GM23338 (cell line): Measurements from ENCODE around the gene OCA2. TPM values are rescaled to one million over a fixed set of nuclear protein-coding genes. Genes with fewer than 3 reads are reported as not detected.

Experiments
- ATAC-seq: fragments of 200-7000 bp; cut with Tn5 transposase; 3 replicates; pipeline ENCODE4 v1.9.1; 2020
- DNase-seq: peaks from one replicate; pipeline ENCODE4 v3.0.0-alpha.2; 2015; ENCODE audit warnings: low spot score
- H2AFZ ChIP-seq: fragments of 200-600 bp; sonication (generic); 2 replicates; pipeline ENCODE4 v1.8.0; 2016; ENCODE audit warnings: antibody characterized with exemption, mild to moderate bottlenecking, moderate library complexity
- H3F3A ChIP-seq: fragments of 200-600 bp; sonication (generic); replicated peaks from 2 replicates; pipeline ENCODE4 v1.8.0; 2017; ENCODE audit warnings: antibody characterized with exemption, mixed run types, low read depth
- H3K27ac ChIP-seq: fragments of 200-600 bp; sonication (generic); 2 replicates; pipeline ENCODE4 v1.6.1; 2016; ENCODE audit warnings: low read depth
- H3K27me3 ChIP-seq: fragments of 200-600 bp; sonication (generic); 2 replicates; pipeline ENCODE4 v1.8.0; 2016; ENCODE audit warnings: mild to moderate bottlenecking, mixed run types, moderate library complexity; ENCODE audit not compliant: insufficient read depth
- H3K36me3 ChIP-seq: fragments of 200-600 bp; sonication (generic); 2 replicates; pipeline ENCODE4 v1.8.0; 2016; ENCODE audit warnings: mild to moderate bottlenecking; ENCODE audit not compliant: insufficient read depth
- H3K4me1 ChIP-seq: fragments of 200-600 bp; sonication (generic); 2 replicates; pipeline ENCODE4 v1.8.0; 2016; ENCODE audit warnings: mild to moderate bottlenecking, moderate library complexity; ENCODE audit not compliant: insufficient read depth
- H3K4me2 ChIP-seq: fragments of 200-600 bp; sonication (generic); 2 replicates; pipeline ENCODE4 v1.7.1; 2017; ENCODE audit warnings: mixed run types
- H3K4me3 ChIP-seq: fragments of 200-600 bp; sonication (generic); 2 replicates; pipeline ENCODE4 v1.6.1; 2016; ENCODE audit warnings: mixed run types
- H3K79me2 ChIP-seq: fragments of 200-600 bp; sonication (generic); replicated peaks from 2 replicates; pipeline ENCODE4 v1.8.0; 2017; ENCODE audit warnings: mild to moderate bottlenecking; ENCODE audit not compliant: insufficient read depth
- H3K9me2 ChIP-seq: fragments of 200-600 bp; sonication (generic); 2 replicates; pipeline ENCODE4 v1.8.0; 2017; ENCODE audit not compliant: insufficient read depth
- H4K20me1 ChIP-seq: fragments of 200-600 bp; sonication (generic); replicated peaks from 2 replicates; pipeline ENCODE4 v1.8.0; 2017; ENCODE audit warnings: mild to moderate bottlenecking; ENCODE audit not compliant: insufficient read depth
- H3K27ac Mint-ChIP-seq: 2 replicates; pipeline ENCODE4 v1.8.0; 2020; ENCODE audit warnings: inconsistent platforms, mild to moderate bottlenecking, moderate library complexity, mixed read lengths
- H3K27me3 Mint-ChIP-seq: 3 replicates; pipeline ENCODE4 v1.8.0; 2022; ENCODE audit warnings: low read depth, mild to moderate bottlenecking, moderate library complexity, mixed read lengths, inconsistent platforms; ENCODE audit not compliant: insufficient read depth, poor library complexity
- H3K36me3 Mint-ChIP-seq: 3 replicates; pipeline ENCODE4 v1.8.0; 2021; ENCODE audit warnings: low read depth, mild to moderate bottlenecking, inconsistent platforms, moderate library complexity, mixed read lengths
- H3K4me1 Mint-ChIP-seq: 3 replicates; pipeline ENCODE4 v1.8.0; 2020; ENCODE audit warnings: mild to moderate bottlenecking, inconsistent platforms, mixed read lengths
- H3K4me3 Mint-ChIP-seq: 3 replicates; pipeline ENCODE4 v1.8.0; 2021; ENCODE audit warnings: moderate library complexity, mild to moderate bottlenecking, inconsistent platforms, mixed read lengths
- H3K9me3 Mint-ChIP-seq: 3 replicates; pipeline ENCODE4 v1.8.0; 2020; ENCODE audit warnings: moderate library complexity, mild to moderate bottlenecking, inconsistent platforms, mixed read lengths
- CTCF ChIP-seq, 2 experiments: fragments of 200-600 bp in 1 of 2; sonication (generic) in 1 of 2; conservative IDR thresholded peaks; 2 replicates each; pipeline versions ENCODE4 v1.5.1 to v1.6.1; 2016 to 2017; ENCODE audit warnings: antibody characterized with exemption in 2 of 2, low read depth in 2 of 2, mild to moderate bottlenecking in 2 of 2, moderate library complexity in 1 of 2
- ETS1 ChIP-seq: IDR thresholded peaks from 2 replicates; pipeline ENCODE4 v1.6.1; 2016; ENCODE audit warnings: antibody characterized with exemption
- EZH2 ChIP-seq: fragments of 200-600 bp; sonication (generic); IDR thresholded peaks from one replicate; pipeline ENCODE4 v1.8.0; 2017; ENCODE audit warnings: antibody characterized with exemption, mild to moderate bottlenecking, low read depth; ENCODE audit not compliant: unreplicated experiment
- EZH2phosphoT487 ChIP-seq: fragments of 200-600 bp; sonication (generic); IDR thresholded peaks from one replicate; pipeline ENCODE4 v1.8.1; 2018; ENCODE audit warnings: antibody characterized with exemption; ENCODE audit not compliant: unreplicated experiment
- JUNB ChIP-seq: IDR thresholded peaks from one replicate; pipeline ENCODE4 v1.6.1; 2016; ENCODE audit warnings: antibody characterized with exemption; ENCODE audit not compliant: unreplicated experiment
- NANOG ChIP-seq: IDR thresholded peaks from 2 replicates; pipeline ENCODE4 v1.6.1; 2016; ENCODE audit warnings: antibody characterized with exemption, borderline replicate concordance
- REST ChIP-seq: IDR thresholded peaks from one replicate; pipeline ENCODE4 v1.6.1; 2018; ENCODE audit warnings: antibody characterized with exemption; ENCODE audit not compliant: unreplicated experiment
- STAT1 ChIP-seq: IDR thresholded peaks from one replicate; pipeline ENCODE4 v1.6.1; 2016; ENCODE audit warnings: antibody characterized with exemption; ENCODE audit not compliant: unreplicated experiment
- ZNF114 ChIP-seq: fragments of 250-450 bp; sonication (Bioruptor Pico); IDR thresholded peaks from 2 replicates; pipeline ENCODE4 v1.5.0; 2020; ENCODE audit warnings: mild to moderate bottlenecking, moderate library complexity
- ZNF462 ChIP-seq: fragments of 250-450 bp; sonication (Bioruptor Pico); IDR thresholded peaks from 2 replicates; pipeline ENCODE4 v1.5.0; 2020; ENCODE audit warnings: mild to moderate bottlenecking, moderate library complexity
- polyA plus RNA-seq: library from polyadenylated mRNA; unstranded; fragments of >200 nt; fragmentation: Nextera tagmentation; extraction: Ambion mirVana; gene quantifications from 2 replicates; pipeline ENCODE4 v1.2.1, GENCODE V29; 2016
- total RNA-seq: library from RNA; depleted of rRNA; stranded (reverse); fragments of >200 nt; shearing (Covaris generic); gene quantifications from 2 replicates; pipeline ENCODE4 v1.2.3, GENCODE V29; 2014

The OCA2 gene
- total and polyA plus RNA-seq, 2 experiments from 2014 or later = 0.40 to 0.69 TPM

- TF ChIP-seq CTCF (conservative IDR thresholded peaks at IDR 0.05; ENCODE audit: low read depth in 2 of 2) (no peak), JUNB (no peak), NANOG (no peak), ZNF114 (CRISPR knock-in tag) (no peak), EZH2phosphoT487 (no peak)
These were observed 355.5 kb downstream of the OCA2 start (continued) for GRCh38 chr15:27743638-27744037.

GRCh38 chr15:27742751-27743477 is 356.2 kb downstream of the OCA2 start:
- no peaks in the 10 kb centered on the region; the same call in 1 of the 3 replicates for H3K9me3 Mint-ChIP-seq
- no peaks in the 10 kb centered on the region for H3K27me3 ChIP-seq
- no peak for DNase-seq
- no peaks in the 10 kb centered on the region; the same call in 2 of the 3 replicates for H3K4me1 Mint-ChIP-seq
- TF ChIP-seq REST (no peak), ZNF462 (CRISPR knock-in tag) (no peak), EZH2 (no peak), ETS1 (no peak), NANOG (no peak), STAT1 (no peak), EZH2phosphoT487 (no peak)
- H2AFZ ChIP-seq = no peak overlapping the region
- H3K4me3 Mint-ChIP-seq = no peak overlapping the region
- no peak overlapping the region for H3K4me2 ChIP-seq
- H3K27me3 Mint-ChIP-seq = peaks cover 7% of the 10 kb centered on the region
- no peak overlapping the region for H3K27ac ChIP-seq
- H3K4me3 ChIP-seq = no peak overlapping the region
- no peaks in the 10 kb centered on the region for H3F3A ChIP-seq
- H3K9me2 ChIP-seq = peaks cover 8% of the 10 kb centered on the region
- no peak overlapping the region for H3K27ac Mint-ChIP-seq
- no peaks in the 10 kb centered on the region; the same call in 2 of the 3 replicates for H3K36me3 Mint-ChIP-seq
- no peaks in the 10 kb centered on the region for H4K20me1 ChIP-seq
- no peaks in the 10 kb centered on the region for H3K79me2 ChIP-seq
- H3K36me3 ChIP-seq = no peaks in the 10 kb centered on the region
- ATAC-seq = no peak
- 0 out of 2 replicates have a peak, but pooled peaks cover 3% of the 10 kb centered on the region for H3K4me1 ChIP-seq
